GM12872 (cell line): ENCODE results near the gene CYP2A6.

ENCODE experiments used
- TF ChIP-seq, protein P1 (sequence below): IDR thresholded peaks from 3 replicates; pipeline ENCODE4 v1.5.1; 2011; ENCODE audit warnings: low read depth, mild to moderate bottlenecking, low read length, moderate library complexity; ENCODE audit not compliant: insufficient read depth

Gene CYP2A6

DNA sequence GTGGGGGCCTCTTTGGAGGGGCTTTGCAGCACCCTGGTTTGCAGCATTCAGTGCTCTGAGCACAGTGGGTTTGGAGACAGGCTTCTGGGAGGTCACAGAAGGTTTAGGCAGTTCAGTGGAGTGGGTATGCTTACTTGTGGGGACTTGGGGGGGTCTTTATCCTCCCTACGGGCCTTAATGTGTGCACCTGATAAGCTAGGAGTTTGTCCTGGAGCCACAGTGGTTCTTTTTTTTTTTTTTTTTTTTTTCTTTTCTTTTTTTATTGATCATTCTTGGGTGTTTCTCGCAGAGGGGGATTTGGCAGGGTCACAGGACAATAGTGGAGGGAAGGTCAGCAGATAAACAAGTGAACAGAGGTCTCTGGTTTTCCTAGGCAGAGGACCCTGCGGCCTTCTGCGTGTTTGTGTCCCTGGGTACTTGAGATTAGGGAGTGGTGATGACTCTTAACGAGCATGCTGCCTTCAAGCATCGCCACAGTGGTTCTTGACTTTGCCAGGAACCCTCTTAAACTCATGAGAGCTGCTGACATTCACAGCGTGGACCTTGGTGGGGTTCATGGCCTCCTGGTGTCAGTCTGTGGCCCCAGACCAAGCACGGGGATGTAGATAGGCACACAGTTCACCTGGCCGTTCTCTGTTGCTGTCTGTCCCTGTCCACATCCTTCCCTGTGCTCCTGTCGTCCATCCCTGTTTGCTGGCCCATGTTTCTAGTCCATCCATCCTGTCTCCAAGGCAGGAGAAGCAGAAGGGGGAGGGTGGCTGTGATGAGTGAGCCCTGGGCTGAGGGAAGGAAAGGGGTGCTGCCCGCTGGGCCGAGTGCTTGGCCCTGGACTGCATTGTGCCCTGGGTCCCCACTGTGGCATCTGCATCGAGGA lies 48.6 kb downstream of the CYP2A6 start:
- TF ChIP-seq, protein P1, sequence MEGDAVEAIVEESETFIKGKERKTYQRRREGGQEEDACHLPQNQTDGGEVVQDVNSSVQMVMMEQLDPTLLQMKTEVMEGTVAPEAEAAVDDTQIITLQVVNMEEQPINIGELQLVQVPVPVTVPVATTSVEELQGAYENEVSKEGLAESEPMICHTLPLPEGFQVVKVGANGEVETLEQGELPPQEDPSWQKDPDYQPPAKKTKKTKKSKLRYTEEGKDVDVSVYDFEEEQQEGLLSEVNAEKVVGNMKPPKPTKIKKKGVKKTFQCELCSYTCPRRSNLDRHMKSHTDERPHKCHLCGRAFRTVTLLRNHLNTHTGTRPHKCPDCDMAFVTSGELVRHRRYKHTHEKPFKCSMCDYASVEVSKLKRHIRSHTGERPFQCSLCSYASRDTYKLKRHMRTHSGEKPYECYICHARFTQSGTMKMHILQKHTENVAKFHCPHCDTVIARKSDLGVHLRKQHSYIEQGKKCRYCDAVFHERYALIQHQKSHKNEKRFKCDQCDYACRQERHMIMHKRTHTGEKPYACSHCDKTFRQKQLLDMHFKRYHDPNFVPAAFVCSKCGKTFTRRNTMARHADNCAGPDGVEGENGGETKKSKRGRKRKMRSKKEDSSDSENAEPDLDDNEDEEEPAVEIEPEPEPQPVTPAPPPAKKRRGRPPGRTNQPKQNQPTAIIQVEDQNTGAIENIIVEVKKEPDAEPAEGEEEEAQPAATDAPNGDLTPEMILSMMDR = no peak

GRCh38 chr19:40800997-40801377 lies 49.3 kb downstream of the CYP2A6 start:
- TF ChIP-seq, protein P1 = no peak

GRCh38 chr19:40800339-40800996 lies 49.8 kb downstream of the CYP2A6 start:
- TF ChIP-seq, protein P1 = no peak

DNA sequence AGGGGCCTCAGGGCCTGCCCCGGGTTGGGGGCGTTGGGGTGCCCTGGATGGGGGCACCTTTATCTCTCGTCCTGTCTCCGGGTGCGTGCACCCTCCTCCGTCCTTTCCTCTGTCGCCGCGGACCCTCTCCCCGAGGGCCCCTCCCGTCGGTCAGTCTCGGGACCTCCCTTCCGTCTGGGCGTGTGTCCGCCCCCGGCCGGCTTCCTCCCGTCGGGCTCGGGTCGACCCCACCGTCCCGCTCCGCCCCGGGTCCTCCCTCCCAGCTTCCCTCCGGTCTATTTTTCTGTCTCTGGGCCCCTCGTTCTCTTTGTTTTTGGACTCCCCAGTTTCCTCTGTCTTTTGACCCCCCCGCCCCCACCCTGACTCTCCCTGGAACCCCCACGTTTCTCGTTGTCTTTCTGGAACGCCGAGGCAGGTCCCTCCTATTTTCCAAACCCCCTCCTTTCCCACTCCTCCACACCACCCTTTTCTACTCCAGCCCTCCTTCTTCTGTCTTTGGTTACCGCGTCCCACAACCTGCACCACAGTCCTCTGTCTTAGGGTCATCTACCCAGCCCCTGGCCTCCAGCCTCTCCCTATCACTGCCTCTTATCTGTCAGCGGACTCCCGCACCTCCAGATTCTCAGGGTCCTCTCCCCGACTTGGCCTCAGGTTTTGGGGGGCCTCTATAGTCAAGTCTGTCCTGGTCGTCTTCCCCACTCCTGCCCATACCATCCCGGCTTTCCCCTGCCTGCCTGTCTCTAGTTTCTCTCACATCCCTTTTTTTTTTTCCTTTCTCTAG lies 50.5 kb downstream of the CYP2A6 start:
- TF ChIP-seq, protein P1 = no peak

GRCh38 chr19:40798683-40799557 lies 51.3 kb downstream of the CYP2A6 start, which contains the start of gene EGLN2:
EGLN2 (plus strand) TSS chr19:40799191; CDS start chr19:40800573, 1,382 bp downstream.
- TF ChIP-seq, protein P1 = no peak

- TF ChIP-seq, protein P1 = peak; percentile 49
Measured at GRCh38 chr19:40797963-40798682, 52.1 kb downstream of the CYP2A6 start.
